CD8-positive, alpha-beta memory T cell (primary cell): ENCODE data around the gene TPO. TPM values are rescaled to one million over a fixed set of nuclear protein-coding genes. Genes with fewer than 3 reads are reported as not detected.
"Not testable (repeated sequence)": the region's sequence is repeated elsewhere in the genome, so short reads cannot be mapped to it uniquely, and the experiment has no call there.

Source experiments
- CTCF ChIA-PET: fragments of 350-600 bp; sonication (Branson Sonifier 250); formaldehyde crosslinking; loops from one replicate; lab custom pipeline; 2021; ENCODE audit warnings: antibody characterized with exemption; lab: Charles Lee
- POLR2A ChIA-PET: fragments of 350-600 bp; sonication (Branson Sonifier 250); formaldehyde crosslinking; loops from one replicate; lab custom pipeline; 2021; ENCODE audit warnings: antibody characterized with exemption; lab: Charles Lee
- DNase-seq, 5 donors: peaks; one replicate each; pipeline versions ENCODE4 v3.0.0 to v3.0.0-alpha.2; 2020 to 2022; ENCODE audit warnings: mixed read lengths in 1 of 5
- H3K27ac ChIP-seq: one replicate; pipeline ENCODE4 v1.7.0; 2013; ENCODE audit warnings: low read depth, mild to moderate bottlenecking, low read length, moderate library complexity
- H3K27me3 ChIP-seq: 2 replicates; pipeline ENCODE4 v1.7.0; 2013; ENCODE audit warnings: low read length, mild to moderate bottlenecking; ENCODE audit not compliant: insufficient read depth, poor library complexity, severe bottlenecking
- H3K36me3 ChIP-seq: 2 replicates; pipeline ENCODE4 v1.7.0; 2013; ENCODE audit warnings: mild to moderate bottlenecking, low read length, moderate library complexity; ENCODE audit not compliant: insufficient read depth
- H3K4me1 ChIP-seq: 2 replicates; pipeline ENCODE4 v1.7.0; 2013; ENCODE audit warnings: mild to moderate bottlenecking, low read length, moderate library complexity; ENCODE audit not compliant: insufficient read depth
- H3K4me3 ChIP-seq: 2 replicates; pipeline ENCODE4 v1.7.0; 2013; ENCODE audit warnings: mild to moderate bottlenecking, low read length
- H3K9me3 ChIP-seq: 2 replicates; pipeline ENCODE4 v1.7.0; 2013; ENCODE audit warnings: mild to moderate bottlenecking, low read length
- H3K27ac Mint-ChIP-seq, 8 donors: one replicate each; pipeline ENCODE4 v1.8.0; 2020 to 2021; ENCODE audit warnings: mixed read lengths in 8 of 8, mild to moderate bottlenecking in 6 of 8, inconsistent platforms in 3 of 8, moderate library complexity in 3 of 8
- H3K27me3 Mint-ChIP-seq, 2 donors: one replicate each; pipeline ENCODE4 v1.8.0; 2020 to 2021; ENCODE audit warnings: mixed read lengths in 2 of 2, mild to moderate bottlenecking in 1 of 2, moderate library complexity in 1 of 2
- H3K36me3 Mint-ChIP-seq, 3 donors: one replicate each; pipeline ENCODE4 v1.8.0; 2020 to 2021; ENCODE audit warnings: mixed read lengths in 3 of 3, inconsistent platforms in 1 of 3, mild to moderate bottlenecking in 1 of 3
- H3K4me1 Mint-ChIP-seq, 3 donors: one replicate each; pipeline ENCODE4 v1.8.0; 2020 to 2021; ENCODE audit warnings: mixed read lengths in 3 of 3, inconsistent platforms in 1 of 3, mild to moderate bottlenecking in 1 of 3
- H3K4me3 Mint-ChIP-seq, 7 donors: one replicate each; pipeline ENCODE4 v1.8.0; 2020 to 2021; ENCODE audit warnings: mixed read lengths in 7 of 7, mild to moderate bottlenecking in 6 of 7, moderate library complexity in 4 of 7, inconsistent platforms in 2 of 7
- H3K9me3 Mint-ChIP-seq, 5 donors: one replicate each; pipeline ENCODE4 v1.8.0; 2020 to 2022; ENCODE audit warnings: mixed read lengths in 5 of 5, mild to moderate bottlenecking in 3 of 5, moderate library complexity in 2 of 5, inconsistent platforms in 1 of 5
- polyA plus RNA-seq: library from polyadenylated mRNA; unstranded; fragments of 300-500 nt; fragmentation: Illumina TruSeq; gene quantifications from one replicate; pipeline ENCODE4 v1.2.3, GENCODE V29; 2021
- total RNA-seq, 2 experiments: library from RNA; stranded (reverse); gene quantifications; one replicate each; pipeline ENCODE4 v1.2.3, GENCODE V29; 2021

The TPO gene
- total and polyA plus RNA-seq, 3 experiments from 2014 or later: 1.8 TPM; not detected in 2

DNA sequence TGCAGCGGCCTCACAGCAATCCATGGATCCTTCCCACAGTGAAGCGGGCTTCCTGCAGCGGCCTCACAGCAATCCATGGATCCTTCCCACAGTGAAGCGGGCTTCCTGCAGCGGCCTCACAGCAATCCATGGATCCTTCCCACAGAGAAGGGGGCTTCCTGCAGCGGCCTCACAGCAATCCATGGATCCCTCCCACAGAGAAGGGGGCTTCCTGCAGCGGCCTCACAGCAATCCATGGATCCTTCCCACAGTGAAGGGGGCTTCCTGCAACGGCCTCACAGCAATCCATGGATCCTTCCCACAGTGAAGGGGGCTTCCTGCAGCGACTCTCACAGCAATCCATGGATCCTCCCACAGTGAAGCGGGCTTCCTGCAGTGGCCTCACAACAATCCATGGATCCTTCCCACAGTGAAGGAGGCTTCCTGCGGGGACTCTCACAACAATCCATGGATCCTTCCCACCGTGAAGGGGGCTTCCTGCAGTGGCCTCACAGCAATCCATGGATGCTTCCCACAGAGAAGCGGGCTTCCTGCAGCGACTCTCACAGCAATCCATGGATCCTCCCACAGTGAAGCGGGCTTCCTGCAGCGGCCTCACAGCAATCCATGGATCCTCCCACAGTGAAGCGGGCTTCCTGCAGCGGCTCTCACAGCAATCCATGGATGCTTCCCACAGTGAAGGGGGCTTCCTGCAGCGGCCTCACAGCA, 168.1 kb downstream of the TPO start:
- CTCF ChIA-PET, H3K9me3 Mint-ChIP-seq, H3K36me3 Mint-ChIP-seq, POLR2A ChIA-PET, H3K27ac ChIP-seq, H3K36me3 ChIP-seq, H3K4me3 ChIP-seq, H3K4me1 ChIP-seq, H3K27me3 Mint-ChIP-seq, H3K27me3 ChIP-seq, H3K4me3 Mint-ChIP-seq, H3K4me1 Mint-ChIP-seq, H3K9me3 ChIP-seq, H3K27ac Mint-ChIP-seq: not testable (repeated sequence)
- DNase-seq: peak in 1 of 5 donors; percentile 25

DNA sequence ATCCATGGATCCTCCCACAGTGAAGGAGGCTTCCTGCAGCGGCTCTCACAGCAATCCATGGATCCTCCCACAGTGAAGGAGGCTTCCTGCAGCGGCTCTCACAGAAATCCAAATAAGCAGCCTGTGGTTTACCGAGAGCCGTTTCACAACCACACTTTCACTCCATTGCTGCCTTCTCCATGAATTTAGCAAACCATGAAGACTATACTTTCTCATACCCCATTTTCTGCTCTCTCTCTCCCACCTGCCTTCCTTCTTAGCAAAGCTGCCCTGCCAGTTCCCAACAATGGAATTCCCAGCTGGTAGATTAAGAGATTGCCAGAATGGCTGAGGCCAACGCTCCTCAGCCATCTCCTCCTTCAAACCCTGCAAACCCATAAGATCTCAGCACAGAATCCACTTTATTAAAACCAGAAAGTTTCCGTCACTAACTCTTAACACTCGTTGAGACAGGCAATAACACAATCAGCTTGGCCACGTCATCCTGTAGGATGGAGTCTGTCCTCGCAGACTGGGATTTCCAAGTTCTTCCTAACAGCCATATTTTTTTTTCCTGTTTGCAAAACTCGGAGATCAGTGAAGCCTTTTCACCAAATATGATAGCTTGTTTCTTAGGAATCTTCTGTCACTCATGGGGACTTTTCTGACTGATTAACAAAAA, 168.8 kb downstream of the TPO start:
- H3K27ac Mint-ChIP-seq: no peak overlapping the region
- POLR2A ChIA-PET: no interaction called here
- H3K4me1 Mint-ChIP-seq: no peaks in the 10 kb centered on the region
- Histone ChIP-seq H3K27ac (no peak overlapping the region), H3K36me3 (no peaks in the 10 kb centered on the region), H3K27me3 (no peaks in the 10 kb centered on the region), H3K9me3 (no peaks in the 10 kb centered on the region), H3K4me1 (no peaks in the 10 kb centered on the region), H3K4me3 (no peak overlapping the region)
- H3K27me3 Mint-ChIP-seq: peaks cover 2 to 4% of the 10 kb centered on the region in 2 donors
- H3K9me3 Mint-ChIP-seq: peaks cover 0 to 6% (median 2%) of the 10 kb centered on the region in 5 donors
- H3K4me3 Mint-ChIP-seq: no peak overlapping the region
- CTCF ChIA-PET: no interaction called here
- no peaks in the 10 kb centered on the region for H3K36me3 Mint-ChIP-seq
- peak in 1 of 5 donors; percentile 3 for DNase-seq

DNA sequence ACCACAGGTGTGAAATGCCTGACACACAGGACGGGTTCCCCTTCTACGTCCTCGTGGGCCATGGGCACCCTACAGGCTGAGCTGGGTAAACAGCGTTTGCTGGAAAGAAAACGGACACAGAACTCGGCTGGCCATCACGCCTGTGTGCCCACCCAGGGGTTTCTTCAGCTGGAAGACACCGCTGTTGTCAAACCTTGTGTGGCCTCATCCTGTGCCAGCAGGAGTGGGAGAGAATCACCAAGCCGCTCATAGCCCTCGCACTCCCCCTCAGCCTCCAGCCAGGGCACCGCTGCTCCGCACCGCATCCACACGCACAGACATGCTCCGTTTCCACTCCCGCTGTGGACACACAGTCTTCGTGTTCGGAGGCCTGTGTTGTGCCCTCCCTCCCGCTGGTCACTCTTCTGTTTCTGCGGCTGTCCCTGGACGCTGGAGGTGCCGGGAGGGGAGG, 169.7 kb downstream of the TPO start:
- Histone ChIP-seq H3K4me3 (no peak overlapping the region), H3K27ac (no peak overlapping the region), H3K9me3 (no peaks in the 10 kb centered on the region), H3K4me1 (no peaks in the 10 kb centered on the region), H3K36me3 (no peaks in the 10 kb centered on the region), H3K27me3 (no peaks in the 10 kb centered on the region)
- no peaks in the 10 kb centered on the region for H3K4me1 Mint-ChIP-seq
- no peak overlapping the region for H3K4me3 Mint-ChIP-seq
- no peaks in the 10 kb centered on the region for H3K36me3 Mint-ChIP-seq
- peaks cover 0 to 4% (median 2%) of the 10 kb centered on the region in 5 donors for H3K9me3 Mint-ChIP-seq
- H3K27ac Mint-ChIP-seq: no peak overlapping the region
- DNase-seq: peak in 1 of 5 donors; percentile 32
- POLR2A ChIA-PET: no interaction called here
- peaks cover 2 to 4% of the 10 kb centered on the region in 2 donors for H3K27me3 Mint-ChIP-seq
- CTCF ChIA-PET: no interaction called here

DNA sequence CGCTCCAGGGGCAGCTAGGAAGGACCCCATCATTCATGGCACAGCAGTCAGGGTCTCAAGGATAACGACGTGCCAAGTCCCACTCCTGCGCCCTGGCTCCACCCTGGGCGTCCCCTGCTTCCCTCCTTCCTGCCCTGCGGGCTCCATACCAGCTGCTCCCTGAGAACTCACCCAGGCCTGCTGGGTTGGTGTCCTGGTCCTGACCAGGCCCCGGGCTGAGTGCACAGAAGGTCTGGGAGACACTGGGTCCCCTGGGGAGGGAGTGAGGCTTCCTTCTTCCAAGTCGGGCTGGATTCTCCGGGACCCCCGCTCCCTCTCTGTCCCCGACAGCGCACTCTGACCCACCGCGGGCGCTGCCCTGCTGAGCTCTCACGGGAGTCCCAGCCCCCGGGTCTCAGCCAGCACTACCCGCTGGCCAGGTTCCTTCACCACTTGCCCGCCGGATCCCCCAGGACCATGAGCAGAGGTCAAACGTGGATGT, 170.8 kb downstream of the TPO start:
- H3K4me3 Mint-ChIP-seq: no peak overlapping the region
- H3K27me3 ChIP-seq: no peaks in the 10 kb centered on the region
- H3K4me1 ChIP-seq: no peaks in the 10 kb centered on the region
- DNase-seq: peak in 1 of 5 donors; percentile 37
- H3K27me3 Mint-ChIP-seq: peaks cover 2 to 4% of the 10 kb centered on the region in 2 donors
- ChIA-PET CTCF (no interaction called here), POLR2A (no interaction called here)
- no peaks in the 10 kb centered on the region for H3K4me1 Mint-ChIP-seq
- H3K4me3 ChIP-seq: no peak overlapping the region
- peaks cover 0 to 4% (median 2%) of the 10 kb centered on the region in 5 donors for H3K9me3 Mint-ChIP-seq
- no peak overlapping the region for H3K27ac Mint-ChIP-seq
- H3K36me3 Mint-ChIP-seq: no peaks in the 10 kb centered on the region
- H3K36me3 ChIP-seq: no peaks in the 10 kb centered on the region
- H3K27ac ChIP-seq: no peak overlapping the region
- H3K9me3 ChIP-seq: no peaks in the 10 kb centered on the region

DNA sequence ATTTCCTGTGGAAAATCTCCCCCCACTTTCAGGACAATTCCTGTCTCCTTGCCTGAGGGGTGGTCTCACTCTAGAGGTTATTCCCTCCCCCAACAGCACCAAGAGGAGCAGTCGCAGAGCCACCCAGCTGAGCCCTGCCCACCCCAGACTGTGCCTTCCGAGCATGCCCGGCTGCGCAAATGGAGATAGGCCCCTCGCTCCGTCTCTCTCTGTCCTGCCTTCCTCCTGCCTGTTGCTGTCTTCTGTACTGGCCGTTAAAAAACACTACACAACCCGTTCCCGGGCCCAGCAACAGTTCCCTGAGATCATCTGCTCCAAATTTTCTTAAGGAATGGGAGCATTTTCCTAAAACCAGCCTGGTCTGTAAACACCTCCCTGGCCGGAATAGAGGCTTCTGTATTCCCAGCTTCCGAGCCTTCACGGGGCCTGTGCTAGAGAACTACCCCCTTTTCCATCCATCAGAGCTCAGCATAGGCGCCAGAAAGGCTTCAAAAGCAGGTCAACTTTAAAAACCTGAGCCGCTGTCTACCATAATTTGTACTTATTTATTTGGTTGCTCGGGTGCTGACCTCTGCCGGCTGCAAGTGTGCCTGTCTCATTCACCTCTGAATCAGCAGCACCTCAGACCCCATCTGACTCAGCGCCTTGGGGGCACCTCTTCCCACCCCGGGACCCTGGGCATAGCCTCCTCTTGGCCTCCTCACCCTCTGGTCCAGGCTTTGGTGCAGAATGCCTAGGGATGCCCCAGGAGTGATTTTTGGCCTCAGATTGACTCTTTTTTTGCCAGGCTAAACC, 171.6 kb downstream of the TPO start:
- Mint-ChIP-seq H3K27ac (no peak overlapping the region), H3K27me3 (peaks cover 3 to 9% of the 10 kb centered on the region in 2 donors), H3K36me3 (no peaks in the 10 kb centered on the region), H3K4me1 (no peaks in the 10 kb centered on the region), H3K9me3 (peaks cover 0 to 4% (median 2%) of the 10 kb centered on the region in 5 donors), H3K4me3 (peak overlapping the region in 1 of 7 donors; percentile 37)
- DNase-seq: peak in 1 of 5 donors; percentile 21
- Histone ChIP-seq H3K36me3 (no peaks in the 10 kb centered on the region), H3K27ac (no peak overlapping the region), H3K4me3 (no peak overlapping the region), H3K9me3 (no peaks in the 10 kb centered on the region), H3K27me3 (no peaks in the 10 kb centered on the region), H3K4me1 (no peaks in the 10 kb centered on the region)
- POLR2A ChIA-PET: no interaction called here
- CTCF ChIA-PET: no interaction called here

DNA sequence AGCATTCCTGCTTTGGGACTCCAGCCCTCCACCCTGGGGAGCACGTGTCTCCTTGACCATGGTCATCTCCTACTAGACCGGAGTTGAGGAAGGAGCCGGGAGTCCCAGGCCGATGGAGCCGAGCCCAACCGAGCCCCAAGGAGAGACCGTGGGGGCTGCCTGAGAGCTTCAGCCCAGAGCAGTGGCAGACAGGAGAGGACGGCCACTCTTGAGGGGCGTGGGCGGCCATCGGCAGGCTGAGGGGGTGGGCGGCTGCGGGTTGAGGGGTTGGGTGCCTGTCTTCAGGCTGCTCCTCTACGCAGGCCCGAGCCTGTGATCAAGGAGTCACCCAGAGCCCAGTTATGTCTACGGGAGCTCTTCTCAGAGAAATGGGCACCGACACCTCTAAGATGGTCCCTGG, 172.4 kb downstream of the TPO start:
- CTCF ChIA-PET: no interaction called here
- Histone ChIP-seq H3K4me3 (no peak overlapping the region), H3K27me3 (no peaks in the 10 kb centered on the region), H3K4me1 (no peaks in the 10 kb centered on the region), H3K36me3 (no peaks in the 10 kb centered on the region), H3K9me3 (no peaks in the 10 kb centered on the region), H3K27ac (no peak overlapping the region)
- H3K4me3 Mint-ChIP-seq: no peak overlapping the region
- peak in 1 of 5 donors; percentile 37 for DNase-seq
- H3K36me3 Mint-ChIP-seq: no peaks in the 10 kb centered on the region
- peaks cover 7 to 15% of the 10 kb centered on the region in 2 donors for H3K27me3 Mint-ChIP-seq
- H3K27ac Mint-ChIP-seq: no peak overlapping the region
- peaks cover 0 to 5% (median 2%) of the 10 kb centered on the region in 5 donors for H3K9me3 Mint-ChIP-seq
- POLR2A ChIA-PET: no interaction called here
- no peaks in the 10 kb centered on the region for H3K4me1 Mint-ChIP-seq

DNA sequence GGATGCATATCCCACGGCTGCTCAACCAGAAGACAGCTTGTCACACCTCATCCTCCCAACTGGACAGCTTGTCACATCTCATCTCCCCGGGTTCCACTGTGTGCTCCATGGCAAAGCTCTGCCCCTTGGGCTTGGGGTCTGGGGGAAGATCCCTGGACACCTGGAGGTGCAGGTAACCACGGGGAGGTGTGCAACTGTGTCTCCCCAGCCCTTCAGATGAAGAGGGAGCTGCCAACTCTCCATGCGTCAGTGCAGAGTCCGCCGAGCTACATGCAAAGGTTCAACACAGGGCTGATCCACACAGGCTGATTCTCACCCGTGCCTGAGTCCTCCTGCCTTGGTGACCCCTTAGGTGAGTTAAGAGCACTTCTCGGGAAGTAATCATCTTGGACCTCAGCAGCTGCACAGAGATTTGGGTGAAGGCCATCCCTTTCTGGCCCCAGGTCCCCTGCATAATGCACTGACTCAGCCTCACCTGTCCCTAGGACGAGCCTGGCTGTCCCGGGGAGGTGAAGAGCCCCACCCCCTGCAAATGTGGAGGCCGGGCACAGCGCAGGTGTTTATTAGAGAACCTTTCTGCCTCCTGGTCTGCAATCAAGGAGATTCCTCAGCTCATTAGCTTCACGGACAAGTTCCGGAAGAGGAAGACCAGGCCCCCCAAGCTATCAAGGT, 173.1 kb downstream of the TPO start:
- Histone ChIP-seq H3K27ac (no peak overlapping the region), H3K36me3 (no peaks in the 10 kb centered on the region), H3K9me3 (no peaks in the 10 kb centered on the region), H3K4me3 (no peak overlapping the region), H3K27me3 (no peaks in the 10 kb centered on the region), H3K4me1 (no peaks in the 10 kb centered on the region)
- ChIA-PET POLR2A (no interaction called here), CTCF (interaction anchor here (1.0 kb wide), 1 partner anchor 40 kb away, joined by 3 read pairs; no protein-coding TSS in a partner anchor)
- H3K27me3 Mint-ChIP-seq: peaks cover 9 to 20% of the 10 kb centered on the region in 2 donors
- DNase-seq: peak in 1 of 5 donors; percentile 40
- H3K36me3 Mint-ChIP-seq: no peaks in the 10 kb centered on the region
- no peak overlapping the region for H3K4me3 Mint-ChIP-seq
- no peaks in the 10 kb centered on the region for H3K4me1 Mint-ChIP-seq
- H3K9me3 Mint-ChIP-seq: peaks cover 0 to 7% (median 2%) of the 10 kb centered on the region in 5 donors
- no peak overlapping the region for H3K27ac Mint-ChIP-seq
